Measurements from ENCODE around the gene MYOZ3.

GRCh38 chr5:150647275-150648251 is 13.5 kb upstream of the MYOZ3 start:
- TF ChIP-seq CSRNP3 (CRISPR knock-in tag; IDR thresholded peaks at IDR 0.05): no peak
- no peak for TF ChIP-seq PATZ1 (CRISPR knock-in tag; IDR thresholded peaks at IDR 0.05; ENCODE audit: borderline replicate concordance)

Measured in SK-N-SH treated with all-trans-retinoic acid at 6 μM for 48 hours (cell line).